Measurements from ENCODE around the gene TEDC1. TPM values are rescaled to one million over a fixed set of nuclear protein-coding genes. Genes with fewer than 3 reads are reported as not detected.

TEDC1 gene
- total RNA-seq, 1 experiment from 2014 or later, result 28.5 TPM

Other genes with a start within 250 kb of the TEDC1 start
- 18.7 and 22.3 TPM in 2 replicates for gene BTBD6, start 242.7 kb upstream of the TEDC1 start, total RNA-seq (2014; rRNA removed; shearing (Covaris generic))
- 18.5 and 24.6 TPM in 2 replicates for gene BRF1, start 190.2 kb upstream of the TEDC1 start, total RNA-seq (2014; rRNA removed; shearing (Covaris generic))
- 79.2 and 112 TPM in 2 replicates for gene PACS2, start 176.5 kb upstream of the TEDC1 start, total RNA-seq (2014; rRNA removed; shearing (Covaris generic))
- 0.42 and 1.1 TPM in 2 replicates for gene TEX22, start 92.7 kb upstream of the TEDC1 start, total RNA-seq (2014; rRNA removed; shearing (Covaris generic))
- 120 and 160 TPM in 2 replicates for gene MTA1, start 71.4 kb upstream of the TEDC1 start, total RNA-seq (2014; rRNA removed; shearing (Covaris generic))
- 3.7 and 8.7 TPM in 2 replicates for gene CRIP2, start 16.4 kb upstream of the TEDC1 start, total RNA-seq (2014; rRNA removed; shearing (Covaris generic))
- 0.96 and 5.4 TPM in 2 replicates for gene CRIP1, start 4.4 kb upstream of the TEDC1 start, total RNA-seq (2014; rRNA removed; shearing (Covaris generic))
- gene TMEM121, start 35.3 kb downstream of the TEDC1 start, total RNA-seq (2014; rRNA removed; shearing (Covaris generic)), result 0.67 and 0.80 TPM in 2 replicates

Measured in H7 (cell line).